Endothelial cell of umbilical vein (primary cell): Measurements from ENCODE around the gene JPH3. TPM values are rescaled to one million over a fixed set of nuclear protein-coding genes. Genes with fewer than 3 reads are reported as not detected.

Source experiments
- BruUV-seq: library from RNA; stranded (reverse); fragments of 400-500 nt; replicated peaks from 2 replicates; lab custom pipeline; 2021; lab: Mats Ljungman, UMichigan
- CTCF ChIA-PET: fragments of 300-600, 350-600 bp; sonication (Branson Sonifier 250); formaldehyde crosslinking; loops from one replicate; lab custom pipeline; 2021; ENCODE audit warnings: antibody characterized with exemption, inconsistent platforms; lab: Charles Lee
- POLR2A ChIA-PET: fragments of 300-600, 350-600 bp; sonication (Branson Sonifier 250); formaldehyde crosslinking; loops from one replicate; lab custom pipeline; 2021; ENCODE audit warnings: antibody characterized with exemption, inconsistent platforms; lab: Charles Lee
- DNase-seq: peaks from one replicate; pipeline ENCODE4 v3.0.0-alpha.2; 2011; ENCODE audit warnings: low read depth, low spot score
- FAIRE-seq: peaks from 2 replicates; lab custom pipeline; 2011; peaks lifted over from hg19 to GRCh38; lab: Jason Lieb, UNC
- H2AFZ ChIP-seq: 2 replicates; pipeline ENCODE4 v1.6.0; 2012; ENCODE audit warnings: low read depth, low read length, control low read depth, inconsistent platforms
- H3K27ac ChIP-seq: 2 replicates; pipeline ENCODE4 v1.5.1; 2011; ENCODE audit warnings: low read depth, mild to moderate bottlenecking, control low read depth, low read length, moderate library complexity; ENCODE audit not compliant: insufficient read depth
- H3K27me3 ChIP-seq, 2 experiments: 2 replicates each; pipeline versions ENCODE4 v1.6.0 to v1.6.1; 2011; ENCODE audit warnings: low read length in 2 of 2, mixed read lengths in 1 of 2; ENCODE audit not compliant: control insufficient read depth in 2 of 2, insufficient read depth in 2 of 2
- H3K36me3 ChIP-seq, 2 experiments: 2 replicates in 1 of 2; 3 replicates in 1 of 2; pipeline ENCODE4 v1.5.1; 2011; ENCODE audit warnings: low read length in 2 of 2, mild to moderate bottlenecking in 1 of 2, moderate library complexity in 1 of 2; ENCODE audit not compliant: control insufficient read depth in 2 of 2, insufficient read depth in 2 of 2; ENCODE audit errors: extremely low read depth in 1 of 2
- H3K4me1 ChIP-seq: 3 replicates; pipeline ENCODE4 v1.5.1; 2011; ENCODE audit warnings: mild to moderate bottlenecking, low read length; ENCODE audit not compliant: control insufficient read depth, insufficient read depth; ENCODE audit errors: extremely low read depth
- H3K4me2 ChIP-seq: 2 replicates; pipeline ENCODE4 v1.6.1; 2011; ENCODE audit warnings: low read length, control low read depth, mixed read lengths; ENCODE audit not compliant: insufficient read depth
- H3K4me3 ChIP-seq, 3 experiments: fragments of 200-600 bp in 1 of 3; sonication (generic), shearing (Covaris generic) in 1 of 3; replicated peaks in 1 of 3; 2 replicates each; pipeline ENCODE4 v1.5.1; 2011 to 2016; ENCODE audit warnings: control low read depth in 3 of 3, low read length in 3 of 3, mild to moderate bottlenecking in 2 of 3, inconsistent platforms in 1 of 3, low read depth in 1 of 3, moderate library complexity in 1 of 3; ENCODE audit not compliant: insufficient read depth in 1 of 3
- H3K79me2 ChIP-seq: 2 replicates; pipeline ENCODE4 v1.6.0; 2012; ENCODE audit warnings: low read length, inconsistent platforms; ENCODE audit not compliant: control insufficient read depth, insufficient read depth
- H3K9ac ChIP-seq: replicated peaks from 2 replicates; pipeline ENCODE3; 2011; ENCODE audit warnings: low read length, control low read depth; ENCODE audit not compliant: insufficient read depth; ENCODE audit errors: extremely low read depth
- H3K9me1 ChIP-seq: replicated peaks from 3 replicates; pipeline ENCODE4 v1.6.0; 2011; ENCODE audit warnings: mild to moderate bottlenecking, low read length; ENCODE audit not compliant: control insufficient read depth, insufficient read depth; ENCODE audit errors: extremely low read depth
- H3K9me3 ChIP-seq: replicated peaks from 2 replicates; pipeline ENCODE4 v1.5.1; 2012; ENCODE audit warnings: low read length, inconsistent platforms; ENCODE audit not compliant: control insufficient read depth, insufficient read depth
- H4K20me1 ChIP-seq: replicated peaks from 2 replicates; pipeline ENCODE3; 2011; ENCODE audit warnings: mild to moderate bottlenecking, low read length; ENCODE audit not compliant: control insufficient read depth, insufficient read depth; ENCODE audit errors: extremely low read depth
- EZH2 ChIP-seq: IDR thresholded peaks from 2 replicates; pipeline ENCODE4 v1.6.1; 2012; ENCODE audit warnings: borderline replicate concordance, low read depth, mild to moderate bottlenecking, moderate library complexity, low read length, inconsistent platforms; ENCODE audit not compliant: severe bottlenecking
- FOS ChIP-seq: IDR thresholded peaks from 2 replicates; pipeline ENCODE4 v1.6.1; 2011; ENCODE audit warnings: mild to moderate bottlenecking, low read length, moderate library complexity, borderline replicate concordance; ENCODE audit not compliant: insufficient read depth
- GATA2 ChIP-seq: IDR thresholded peaks from 2 replicates; pipeline ENCODE4 v1.7.0; 2011; ENCODE audit warnings: low read depth, mild to moderate bottlenecking, moderate library complexity, mixed read lengths, low read length; ENCODE audit not compliant: insufficient read length, insufficient read depth
- JUN ChIP-seq: IDR thresholded peaks from 2 replicates; pipeline ENCODE4 v1.6.1; 2011; ENCODE audit warnings: borderline replicate concordance, low read depth; ENCODE audit not compliant: insufficient read length, insufficient read depth
- MAX ChIP-seq: IDR thresholded peaks from 2 replicates; pipeline ENCODE4 v1.6.1; 2011; ENCODE audit not compliant: insufficient read depth, insufficient read length
- MYC ChIP-seq: IDR thresholded peaks from one replicate; pipeline ENCODE4 v1.6.1; 2011; ENCODE audit warnings: mild to moderate bottlenecking, low read depth, low read length
- POLR2A ChIP-seq: IDR thresholded peaks from 2 replicates; pipeline ENCODE4 v1.6.1; 2012; ENCODE audit warnings: low read depth, mild to moderate bottlenecking, control low read depth, low read length
- POLR2AphosphoS5 ChIP-seq: IDR thresholded peaks from 2 replicates; pipeline ENCODE4 v1.6.1; 2012; ENCODE audit warnings: low read depth, mild to moderate bottlenecking, control low read depth, low read length, moderate library complexity; ENCODE audit not compliant: insufficient read depth
- dilution Hi-C: fragments of 300-500 bp; cut with MboI; formaldehyde crosslinking; loops from one replicate; pipeline ENCODE4 v1.15.0; 2019; ENCODE audit warnings: low sequenced_read_pairs; ENCODE audit not compliant: extremely low pct_ligation_motif_present
- intact Hi-C: fragments of 100-400 bp; cut with micrococcal nuclease; formaldehyde crosslinking; loops from one replicate; pipeline ENCODE4 v1.10.0; 2022
- polyA plus RNA-seq, 4 experiments: library from polyadenylated mRNA; depleted of rRNA in 3 of 4; stranded (reverse) in 3 of 4; unstranded in 1 of 4; fragments of >200 nt; gene quantifications; 2 replicates each; pipeline versions ENCODE4 v1.2.1 to v1.2.3, GENCODE V29; 2011 to 2012; ENCODE audit warnings: missing spikeins in 1 of 4
- total RNA-seq: library from RNA; stranded (reverse); gene quantifications from 2 replicates; pipeline ENCODE4 v1.2.3, GENCODE V29; 2021
- TF ChIP-seq, protein P1 (sequence below), 2 donors: IDR thresholded peaks; 1 replicate in 1 of 2; 2 replicates in 1 of 2; pipeline ENCODE4 v1.5.1; 2011; ENCODE audit warnings: low read length in 2 of 2, mild to moderate bottlenecking in 2 of 2, moderate library complexity in 2 of 2, control low read depth in 1 of 2, inconsistent platforms in 1 of 2, low read depth in 1 of 2; ENCODE audit not compliant: insufficient read depth in 1 of 2; ENCODE audit errors: extremely low read depth in 1 of 2

The JPH3 gene
- total and polyA plus RNA-seq, 2 donors (not counting 3 experiments of a cell fraction or from before 2014, with no cell fraction given), result 0.22 to 0.30 TPM

GRCh38 chr16:87644186-87644585, 41.9 kb downstream of the JPH3 start:
- ChIA-PET POLR2A (no interaction called here), CTCF (no interaction called here)
- Histone ChIP-seq H3K9me3 (no peaks in the 10 kb centered on the region), H3K36me3 (no peaks in the 10 kb centered on the region), H3K9ac (no peak overlapping the region), H3K4me2 (no peak overlapping the region), H2AFZ (no peak overlapping the region), H4K20me1 (no peaks in the 10 kb centered on the region), H3K4me1 (no peaks in the 10 kb centered on the region), H3K79me2 (no peaks in the 10 kb centered on the region), H3K9me1 (no peaks in the 10 kb centered on the region), H3K27ac (no peak overlapping the region), H3K27me3 (no peaks in the 10 kb centered on the region), H3K4me3 (no peak overlapping the region)
- dilution Hi-C loops, result no loop called here
- no peak for FAIRE-seq
- intact Hi-C loops, result no loop called here
- DNase-seq, result no peak
- no peak for TF ChIP-seq MAX
- no peak for TF ChIP-seq POLR2AphosphoS5
- TF ChIP-seq POLR2A, result no peak
- TF ChIP-seq FOS, result no peak
- TF ChIP-seq EZH2, result no peak
- no peak for TF ChIP-seq JUN
- TF ChIP-seq GATA2, result no peak
- no peak for TF ChIP-seq MYC
- TF ChIP-seq, protein P1, sequence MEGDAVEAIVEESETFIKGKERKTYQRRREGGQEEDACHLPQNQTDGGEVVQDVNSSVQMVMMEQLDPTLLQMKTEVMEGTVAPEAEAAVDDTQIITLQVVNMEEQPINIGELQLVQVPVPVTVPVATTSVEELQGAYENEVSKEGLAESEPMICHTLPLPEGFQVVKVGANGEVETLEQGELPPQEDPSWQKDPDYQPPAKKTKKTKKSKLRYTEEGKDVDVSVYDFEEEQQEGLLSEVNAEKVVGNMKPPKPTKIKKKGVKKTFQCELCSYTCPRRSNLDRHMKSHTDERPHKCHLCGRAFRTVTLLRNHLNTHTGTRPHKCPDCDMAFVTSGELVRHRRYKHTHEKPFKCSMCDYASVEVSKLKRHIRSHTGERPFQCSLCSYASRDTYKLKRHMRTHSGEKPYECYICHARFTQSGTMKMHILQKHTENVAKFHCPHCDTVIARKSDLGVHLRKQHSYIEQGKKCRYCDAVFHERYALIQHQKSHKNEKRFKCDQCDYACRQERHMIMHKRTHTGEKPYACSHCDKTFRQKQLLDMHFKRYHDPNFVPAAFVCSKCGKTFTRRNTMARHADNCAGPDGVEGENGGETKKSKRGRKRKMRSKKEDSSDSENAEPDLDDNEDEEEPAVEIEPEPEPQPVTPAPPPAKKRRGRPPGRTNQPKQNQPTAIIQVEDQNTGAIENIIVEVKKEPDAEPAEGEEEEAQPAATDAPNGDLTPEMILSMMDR (IDR thresholded peaks at IDR 0.05; ENCODE audit: extremely low read depth in 1 of 2, insufficient read depth in 1 of 2, low read depth in 1 of 2, low read length in 2 of 2), result no peak
- BruUV-seq, result no TSS peak
